CD1c-positive myeloid dendritic cell (primary cell): Measurements from ENCODE around the gene REXO1.
"Not testable (repeated sequence)": the region's sequence is repeated elsewhere in the genome, so short reads cannot be mapped to it uniquely, and the experiment has no call there.

Source experiments
- DNase-seq: peaks from one replicate; pipeline ENCODE4 v3.0.0-alpha.2; 2016; ENCODE audit errors: extremely low spot score

REXO1 gene

GRCh38 chr19:1813192-1814182 lies 34.8 kb downstream of the REXO1 start:
- no peak for DNase-seq

GRCh38 chr19:1812426-1813191 lies 35.7 kb downstream of the REXO1 start:
- DNase-seq = peak; percentile 96

- no peak for DNase-seq
Observed at GRCh38 chr19:1811942-1812425, 36.3 kb downstream of the REXO1 start, which contains the start of gene ATP8B3. TSS of gene ATP8B3 (minus strand) at chr19:1812276. CDS start at chr19:1811736, 540 bp downstream.

GRCh38 chr19:1811472-1811894 lies 36.8 kb downstream of the REXO1 start:
- peak; percentile 37 for DNase-seq

GRCh38 chr19:1810439-1811160 lies 37.7 kb downstream of the REXO1 start:
- no peak for DNase-seq

GRCh38 chr19:1809678-1810077 lies 38.6 kb downstream of the REXO1 start:
- no peak for DNase-seq

- DNase-seq = no peak
Observed at GRCh38 chr19:1808395-1808731, 39.9 kb downstream of the REXO1 start.

- no peak for DNase-seq
Observed at GRCh38 chr19:1807695-1808394, 40.4 kb downstream of the REXO1 start.

- no peak for DNase-seq
Observed at GRCh38 chr19:1807030-1807694, 41.1 kb downstream of the REXO1 start.

GRCh38 chr19:1806184-1807029 lies 41.9 kb downstream of the REXO1 start:
- no peak for DNase-seq

GRCh38 chr19:1805401-1806183 lies 42.7 kb downstream of the REXO1 start:
- DNase-seq = no peak

- no peak for DNase-seq
Observed at GRCh38 chr19:1804858-1805257, 43.4 kb downstream of the REXO1 start.

- no peak for DNase-seq
Observed at GRCh38 chr19:1799695-1800342, 48.5 kb downstream of the REXO1 start.

- not testable (repeated sequence) for DNase-seq
Observed at GRCh38 chr19:1797313-1797712, 51.0 kb downstream of the REXO1 start.

- no peak for DNase-seq
Observed at GRCh38 chr19:1796395-1797142, 51.7 kb downstream of the REXO1 start.

- no peak for DNase-seq
Observed at GRCh38 chr19:1794424-1795172, 53.7 kb downstream of the REXO1 start.

- DNase-seq = no peak
Observed at GRCh38 chr19:1791879-1792278, 56.4 kb downstream of the REXO1 start.
